GM10248 (cell line): ENCODE data around the gene ZKSCAN8.

Experiments
- CTCF ChIA-PET: fragments of 300-600 bp; sonication (Branson Sonifier 250); formaldehyde crosslinking; extraction: SDS; loops from one replicate; lab custom pipeline; 2021; ENCODE audit warnings: antibody characterized with exemption; lab: Yijun Ruan, JAX
- POLR2A ChIA-PET: fragments of 350-650 bp; sonication (Branson Sonifier 250); formaldehyde crosslinking; extraction: SDS; loops from one replicate; lab custom pipeline; 2020; ENCODE audit warnings: antibody characterized with exemption; lab: Yijun Ruan, JAX
- DNase-seq: peaks from one replicate; pipeline ENCODE4 v3.0.0; 2012; ENCODE audit errors: extremely low spot score
- CTCF ChIP-seq: IDR thresholded peaks from 2 replicates; pipeline ENCODE4 v1.5.1; 2012; ENCODE audit warnings: mild to moderate bottlenecking, low read depth; ENCODE audit errors: extremely low read depth, missing control alignments, control extremely low read depth

Gene ZKSCAN8

GRCh38 chr6:28188111-28188979 is 46.7 kb downstream of the ZKSCAN8 start:
- TF ChIP-seq CTCF: no peak
- no peak for DNase-seq
- CTCF ChIA-PET: no interaction called here
- POLR2A ChIA-PET: no interaction called here

GRCh38 chr6:28200020-28200419 is 58.3 kb downstream of the ZKSCAN8 start:
- no peak for TF ChIP-seq CTCF
- ChIA-PET POLR2A (no interaction called here), CTCF (interaction anchor here (1.0 kb wide), 1 partner anchor 163 kb away, joined by 3 read pairs; no protein-coding TSS in a partner anchor)
- DNase-seq: no peak

GRCh38 chr6:28203201-28203600 is 61.5 kb downstream of the ZKSCAN8 start:
- ChIA-PET POLR2A (no interaction called here), CTCF (no interaction called here)
- no peak for DNase-seq
- TF ChIP-seq CTCF: no peak

GRCh38 chr6:28205879-28206278 is 64.2 kb downstream of the ZKSCAN8 start:
- POLR2A ChIA-PET: no interaction called here
- TF ChIP-seq CTCF: no peak
- DNase-seq: no peak

GRCh38 chr6:28206527-28206926 is 64.8 kb downstream of the ZKSCAN8 start:
- DNase-seq: no peak
- POLR2A ChIA-PET: no interaction called here
- CTCF ChIA-PET: no interaction called here
- TF ChIP-seq CTCF: no peak

More at GRCh38 chr6:28205879-28206278, 64.2 kb downstream of the ZKSCAN8 start:
- CTCF ChIA-PET: no interaction called here

GRCh38 chr6:28206928-28207509 is 65.3 kb downstream of the ZKSCAN8 start:
- POLR2A ChIA-PET: no interaction called here
- TF ChIP-seq CTCF: no peak

More at GRCh38 chr6:28206928-28207509, 65.3 kb downstream of the ZKSCAN8 start:
- CTCF ChIA-PET: no interaction called here
- no peak for DNase-seq
